Kidney epithelial cell (primary cell): Measurements from ENCODE around the gene EXOC6B. TPM values are rescaled to one million over a fixed set of nuclear protein-coding genes. Genes with fewer than 3 reads are reported as not detected.

Source experiments
- DNase-seq: peaks from one replicate; pipeline ENCODE4 v3.0.0-alpha.2; 2010; ENCODE audit warnings: low read depth
- H3K27me3 ChIP-seq: 2 replicates; pipeline ENCODE4 v1.6.0; 2011; ENCODE audit warnings: low read length; ENCODE audit not compliant: control insufficient read depth, insufficient read depth
- H3K36me3 ChIP-seq: 2 replicates; pipeline ENCODE4 v1.5.1; 2011; ENCODE audit warnings: low read length; ENCODE audit not compliant: control insufficient read depth, insufficient read depth
- H3K4me3 ChIP-seq: 2 replicates; pipeline ENCODE4 v1.5.1; 2011; ENCODE audit warnings: low read depth, mild to moderate bottlenecking, control low read depth, low read length
- total RNA-seq: library from RNA; depleted of rRNA; stranded (reverse); fragments of >200 nt; gene quantifications from 2 replicates; pipeline ENCODE4 v1.2.3, GENCODE V29; 2015
- TF ChIP-seq, protein P1 (sequence below): IDR thresholded peaks from 2 replicates; pipeline ENCODE4 v1.5.1; 2011; ENCODE audit warnings: mild to moderate bottlenecking, moderate library complexity, low read length, control low read depth, inconsistent platforms; ENCODE audit not compliant: insufficient read depth, poor library complexity, severe bottlenecking

The EXOC6B gene
- total RNA-seq, 1 donor from 2014 or later = 21.8 TPM

- no peak for DNase-seq
- H3K4me3 ChIP-seq = no peak overlapping the region
These were observed 3.1 kb upstream of the EXOC6B start for GRCh38 chr2:72828840-72829507.

DNA sequence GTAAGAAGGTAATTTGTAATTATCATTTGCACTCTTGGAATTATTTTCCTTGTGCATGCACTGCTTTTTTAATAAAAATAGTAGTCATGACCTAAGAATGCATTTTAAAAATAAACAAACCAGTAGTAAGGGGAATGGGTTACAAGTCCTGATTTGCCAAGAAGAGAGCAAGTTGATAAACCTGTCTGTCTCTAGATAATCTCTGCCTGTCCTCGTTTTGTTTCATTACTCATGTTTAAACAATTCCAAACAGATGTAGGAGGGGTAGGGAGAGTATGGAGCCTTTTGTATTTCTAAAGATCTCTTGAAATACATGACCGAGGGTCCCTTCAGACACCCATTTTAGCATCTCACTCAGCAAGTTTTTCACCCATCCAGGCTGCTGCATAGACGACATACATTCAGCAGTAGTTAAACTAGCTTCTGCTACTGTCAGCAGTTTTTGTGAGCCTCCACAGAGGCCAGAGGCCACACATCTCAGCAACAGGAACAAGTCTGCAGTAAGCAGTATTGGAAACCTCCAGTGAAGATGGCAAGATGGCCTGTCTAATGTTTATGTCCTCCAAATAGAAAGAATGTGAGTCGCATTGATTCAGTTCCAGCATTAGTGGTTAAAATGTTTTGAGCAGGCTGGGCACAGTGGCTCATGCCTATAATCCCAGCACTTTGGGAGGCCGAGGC lies 2.3 kb upstream of the EXOC6B start:
- no peak for DNase-seq
- no peaks in the 10 kb centered on the region for H3K27me3 ChIP-seq
- TF ChIP-seq, protein P1, sequence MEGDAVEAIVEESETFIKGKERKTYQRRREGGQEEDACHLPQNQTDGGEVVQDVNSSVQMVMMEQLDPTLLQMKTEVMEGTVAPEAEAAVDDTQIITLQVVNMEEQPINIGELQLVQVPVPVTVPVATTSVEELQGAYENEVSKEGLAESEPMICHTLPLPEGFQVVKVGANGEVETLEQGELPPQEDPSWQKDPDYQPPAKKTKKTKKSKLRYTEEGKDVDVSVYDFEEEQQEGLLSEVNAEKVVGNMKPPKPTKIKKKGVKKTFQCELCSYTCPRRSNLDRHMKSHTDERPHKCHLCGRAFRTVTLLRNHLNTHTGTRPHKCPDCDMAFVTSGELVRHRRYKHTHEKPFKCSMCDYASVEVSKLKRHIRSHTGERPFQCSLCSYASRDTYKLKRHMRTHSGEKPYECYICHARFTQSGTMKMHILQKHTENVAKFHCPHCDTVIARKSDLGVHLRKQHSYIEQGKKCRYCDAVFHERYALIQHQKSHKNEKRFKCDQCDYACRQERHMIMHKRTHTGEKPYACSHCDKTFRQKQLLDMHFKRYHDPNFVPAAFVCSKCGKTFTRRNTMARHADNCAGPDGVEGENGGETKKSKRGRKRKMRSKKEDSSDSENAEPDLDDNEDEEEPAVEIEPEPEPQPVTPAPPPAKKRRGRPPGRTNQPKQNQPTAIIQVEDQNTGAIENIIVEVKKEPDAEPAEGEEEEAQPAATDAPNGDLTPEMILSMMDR = no peak
- no peak overlapping the region for H3K4me3 ChIP-seq
- H3K36me3 ChIP-seq = no peaks in the 10 kb centered on the region

More at GRCh38 chr2:72828840-72829507, 3.1 kb upstream of the EXOC6B start:
- Histone ChIP-seq H3K27me3 (no peaks in the 10 kb centered on the region), H3K36me3 (no peaks in the 10 kb centered on the region)
- TF ChIP-seq, protein P1 = no peak

GRCh38 chr2:72827487-72827886 lies 1.7 kb upstream of the EXOC6B start:
- H3K4me3 ChIP-seq = no peak overlapping the region
- no peaks in the 10 kb centered on the region for H3K27me3 ChIP-seq
- TF ChIP-seq, protein P1 = no peak
- DNase-seq = no peak
- no peaks in the 10 kb centered on the region for H3K36me3 ChIP-seq

GRCh38 chr2:72826156-72826477 lies 284 bp upstream of the EXOC6B start:
- no peaks in the 10 kb centered on the region for H3K36me3 ChIP-seq
- TF ChIP-seq, protein P1 = no peak
- no peaks in the 10 kb centered on the region for H3K27me3 ChIP-seq
- DNase-seq = no peak
- H3K4me3 ChIP-seq = peak overlapping the region; percentile 96

- peak; percentile 16 for DNase-seq
- Histone ChIP-seq H3K4me3 (peak overlapping the region; percentile 96), H3K36me3 (no peaks in the 10 kb centered on the region), H3K27me3 (no peaks in the 10 kb centered on the region)
- TF ChIP-seq, protein P1 = no peak
These were observed 1.5 kb downstream of the EXOC6B start for GRCh38 chr2:72824224-72824842.

DNA sequence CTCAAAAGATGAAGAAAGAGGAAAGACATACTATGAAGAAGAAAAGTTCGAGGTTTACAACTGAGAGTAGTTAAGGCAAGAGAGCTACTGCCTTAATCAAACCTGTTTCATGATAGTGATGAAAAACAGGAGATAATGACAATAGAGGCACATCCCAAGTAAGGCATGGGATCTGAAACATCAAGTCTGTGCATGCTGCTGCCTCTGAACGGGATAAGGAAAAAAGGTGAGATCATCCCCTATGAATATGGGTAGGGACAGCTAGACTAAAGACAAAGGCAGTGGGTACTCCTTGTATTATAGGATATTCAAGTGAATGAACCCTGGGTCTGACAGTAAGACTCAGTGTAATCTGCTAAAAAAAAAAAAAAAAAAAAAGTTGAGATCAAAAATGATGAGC lies 3.0 kb downstream of the EXOC6B start:
- no peak overlapping the region for H3K4me3 ChIP-seq
- TF ChIP-seq, protein P1 = no peak
- DNase-seq = no peak
- H3K36me3 ChIP-seq = no peaks in the 10 kb centered on the region
- no peaks in the 10 kb centered on the region for H3K27me3 ChIP-seq
